ENCODE measurements around the gene CPA3. TPM values are rescaled to one million over a fixed set of nuclear protein-coding genes. Genes with fewer than 3 reads are reported as not detected.

CPA3 gene
- total and polyA plus RNA-seq, 2 of the 13 experiments (the other 11 are each of a cell fraction or from before 2014, with no cell fraction given): not detected

DNA sequence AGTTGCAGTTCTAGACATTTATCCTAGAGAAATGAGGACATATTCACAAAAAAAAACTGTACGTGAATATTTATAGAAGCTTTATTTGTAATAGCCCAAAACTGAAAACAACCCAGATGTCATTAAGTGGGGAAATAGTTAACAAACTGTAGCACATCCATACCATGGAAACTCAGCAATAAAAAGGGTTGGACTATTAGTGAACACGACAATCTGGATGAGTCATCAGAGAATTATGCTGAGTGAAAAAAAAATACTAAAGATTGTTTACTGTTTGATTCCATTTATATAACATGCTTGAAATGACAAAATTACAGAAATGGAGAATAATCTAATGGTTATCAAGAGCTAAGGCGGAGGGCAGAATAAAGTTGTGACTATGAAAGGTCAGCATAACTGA, 59.5 kb downstream of the CPA3 start:
- POLR2A ChIA-PET: no interaction called here
- intact Hi-C loops (cut with micrococcal nuclease; ENCODE audit: unreplicated experiment): no loop called here
- no peak for DNase-seq (ENCODE audit: low spot score)

DNA sequence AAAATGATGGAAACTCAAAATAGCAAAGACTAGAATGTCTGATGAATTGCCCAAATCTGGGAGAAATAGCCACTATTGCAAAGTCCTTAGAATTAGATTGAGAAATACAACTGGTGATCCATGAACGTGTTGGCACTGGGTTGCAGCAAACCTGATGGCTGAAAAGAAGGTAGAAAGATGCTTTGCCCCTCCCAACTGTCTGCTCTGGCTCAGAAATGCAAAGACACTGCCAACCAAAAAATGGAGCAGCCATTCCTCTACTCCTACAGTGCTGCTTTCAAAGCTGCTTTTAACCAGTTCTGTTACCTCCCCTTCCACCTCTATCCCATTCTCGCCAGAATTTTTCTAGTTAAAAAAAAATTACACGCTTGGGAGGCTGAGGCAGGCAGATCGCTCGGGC, 60.7 kb downstream of the CPA3 start:
- H3K79me2 ChIP-seq (ENCODE audit: insufficient read depth, low read length): no peaks in the 10 kb centered on the region
- ChIA-PET POLR2A (no interaction called here), CTCF (ENCODE audit: low intra/inter-chr PET ratio, low total read pairs) (no interaction called here)
- ATAC-seq: no peak
- H3K4me3 ChIP-seq (replicated peaks in 1 of 3; ENCODE audit: insufficient read depth in 1 of 3, low read depth in 2 of 3, low read length in 3 of 3): no peak overlapping the region
- FAIRE-seq: no peak
- no peaks in the 10 kb centered on the region for H3K4me1 ChIP-seq (ENCODE audit: insufficient read depth, low read length)
- H3K36me3 ChIP-seq (replicated peaks in 1 of 2; ENCODE audit: control insufficient read depth in 1 of 2, insufficient read depth in 2 of 2, low read length in 2 of 2): no peaks in the 10 kb centered on the region
- no peak overlapping the region for H3K9ac ChIP-seq (ENCODE audit: insufficient read depth, low read depth, low read length)
- in situ Hi-C loops (cut with HindIII; ENCODE audit: extremely low pct_ligation_motif_present, low pct_unique_long_range_greater_than_20kb) (no loop called here), intact Hi-C loops (cut with micrococcal nuclease; ENCODE audit: unreplicated experiment) (no loop called here)
- H3K9me3 ChIP-seq (ENCODE audit: low read length): no peaks in the 10 kb centered on the region
- H3K4me2 ChIP-seq (ENCODE audit: low read depth, low read length): no peak overlapping the region
- TF ChIP-seq KLF9 (CRISPR knock-in tag; IDR thresholded peaks at IDR 0.05; ENCODE audit: low read depth): no peak
- TF ChIP-seq, protein P1, sequence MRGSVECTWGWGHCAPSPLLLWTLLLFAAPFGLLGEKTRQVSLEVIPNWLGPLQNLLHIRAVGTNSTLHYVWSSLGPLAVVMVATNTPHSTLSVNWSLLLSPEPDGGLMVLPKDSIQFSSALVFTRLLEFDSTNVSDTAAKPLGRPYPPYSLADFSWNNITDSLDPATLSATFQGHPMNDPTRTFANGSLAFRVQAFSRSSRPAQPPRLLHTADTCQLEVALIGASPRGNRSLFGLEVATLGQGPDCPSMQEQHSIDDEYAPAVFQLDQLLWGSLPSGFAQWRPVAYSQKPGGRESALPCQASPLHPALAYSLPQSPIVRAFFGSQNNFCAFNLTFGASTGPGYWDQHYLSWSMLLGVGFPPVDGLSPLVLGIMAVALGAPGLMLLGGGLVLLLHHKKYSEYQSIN (CRISPR knock-in tag; IDR thresholded peaks at IDR 0.05; ENCODE audit: borderline replicate concordance): no peak
- TF ChIP-seq ZNF121 (CRISPR knock-in tag; IDR thresholded peaks at IDR 0.05): no peak
- no peaks in the 10 kb centered on the region; a peak in 1 of 5 replicates for H3K27me3 ChIP-seq (ENCODE audit: control insufficient read depth in 1 of 2, insufficient read depth in 2 of 2, low read length in 2 of 2)
- no peak for DNase-seq (ENCODE audit: low spot score)
- no TSS peak for BruUV-seq (replicated peaks)
- no peak overlapping the region for H3K27ac ChIP-seq (ENCODE audit: extremely low read length, insufficient read depth, low read length)
- no peaks in the 10 kb centered on the region for H4K20me1 ChIP-seq (ENCODE audit: insufficient read depth, low read length)
- WGBS (ENCODE audit: low lambda C conversion rate): 14% methylated on average over 5 of the region's 5 CpGs
- no peak overlapping the region for H2AFZ ChIP-seq (ENCODE audit: low read length)

More for the DNA sequence above, 59.5 kb downstream of the CPA3 start:
- CTCF ChIA-PET (ENCODE audit: low intra/inter-chr PET ratio, low total read pairs): no interaction called here
- Histone ChIP-seq H2AFZ (ENCODE audit: low read length) (no peak overlapping the region), H3K27ac (ENCODE audit: extremely low read length, insufficient read depth, low read length) (no peak overlapping the region), H3K79me2 (ENCODE audit: insufficient read depth, low read length) (no peaks in the 10 kb centered on the region), H3K4me1 (ENCODE audit: insufficient read depth, low read length) (no peaks in the 10 kb centered on the region), H3K27me3 (ENCODE audit: control insufficient read depth in 1 of 2, insufficient read depth in 2 of 2, low read length in 2 of 2) (no peaks in the 10 kb centered on the region; a peak in 1 of 5 replicates), H3K36me3 (replicated peaks in 1 of 2; ENCODE audit: control insufficient read depth in 1 of 2, insufficient read depth in 2 of 2, low read length in 2 of 2) (no peaks in the 10 kb centered on the region), H3K4me3 (replicated peaks in 1 of 3; ENCODE audit: insufficient read depth in 1 of 3, low read depth in 2 of 3, low read length in 3 of 3) (no peak overlapping the region), H4K20me1 (ENCODE audit: insufficient read depth, low read length) (no peaks in the 10 kb centered on the region), H3K9me3 (ENCODE audit: low read length) (no peaks in the 10 kb centered on the region), H3K4me2 (ENCODE audit: low read depth, low read length) (no peak overlapping the region), H3K9ac (ENCODE audit: insufficient read depth, low read depth, low read length) (no peak overlapping the region)
- BruUV-seq (replicated peaks): no TSS peak
- FAIRE-seq (no peak), ATAC-seq (no peak)
- 0% methylated on average over 3 of the region's 3 CpGs for WGBS (ENCODE audit: low lambda C conversion rate)
- TF ChIP-seq GABPB1 (CRISPR knock-in tag; IDR thresholded peaks at IDR 0.05) (no peak), ZNF382 (CRISPR knock-in tag; IDR thresholded peaks at IDR 0.05; ENCODE audit: borderline replicate concordance) (no peak), IKZF1 (IDR thresholded peaks at IDR 0.05) (no peak), MAFK (conservative IDR thresholded peaks at IDR 0.05 in 1 of 2, IDR thresholded peaks at IDR 0.05 in 1 of 2; ENCODE audit: low read length in 2 of 2) (0 out of 4 replicates have a peak, but pooled peaks have one; percentile 4 to 17), ZMYM4 (CRISPR knock-in tag; IDR thresholded peaks at IDR 0.05) (no peak), FOXC1 (CRISPR knock-in tag; IDR thresholded peaks at IDR 0.05; ENCODE audit: borderline replicate concordance) (no peak), MAFF (IDR thresholded peaks at IDR 0.05; ENCODE audit: low read depth, low read length) (0 out of 2 replicates have a peak, but pooled peaks have one; percentile 2), ZNF576 (CRISPR knock-in tag; IDR thresholded peaks at IDR 0.05) (no peak), MIXL1 (CRISPR knock-in tag; IDR thresholded peaks at IDR 0.05) (no peak)
- in situ Hi-C loops (cut with HindIII; ENCODE audit: extremely low pct_ligation_motif_present, low pct_unique_long_range_greater_than_20kb): no loop called here

All from HepG2 (cell line).